OCI-LY1 (cell line): ENCODE data around the gene CYB5RL.

Experiments used
- EZH2 ChIP-seq: fragments of 200-600 bp; sonication (generic), shearing (Covaris generic); IDR thresholded peaks from 2 replicates; pipeline ENCODE4 v1.8.0; 2017; ENCODE audit warnings: borderline replicate concordance, mixed run types, mild to moderate bottlenecking, antibody characterized with exemption, low read length, moderate library complexity, mixed read lengths
- TF ChIP-seq, protein P1 (sequence below): fragments of 200-600 bp; sonication (generic), shearing (Covaris generic); IDR thresholded peaks from 2 replicates; pipeline ENCODE4 v1.5.1; 2017; ENCODE audit warnings: mild to moderate bottlenecking, antibody characterized with exemption, low read length, moderate library complexity, mixed read lengths

DNA sequence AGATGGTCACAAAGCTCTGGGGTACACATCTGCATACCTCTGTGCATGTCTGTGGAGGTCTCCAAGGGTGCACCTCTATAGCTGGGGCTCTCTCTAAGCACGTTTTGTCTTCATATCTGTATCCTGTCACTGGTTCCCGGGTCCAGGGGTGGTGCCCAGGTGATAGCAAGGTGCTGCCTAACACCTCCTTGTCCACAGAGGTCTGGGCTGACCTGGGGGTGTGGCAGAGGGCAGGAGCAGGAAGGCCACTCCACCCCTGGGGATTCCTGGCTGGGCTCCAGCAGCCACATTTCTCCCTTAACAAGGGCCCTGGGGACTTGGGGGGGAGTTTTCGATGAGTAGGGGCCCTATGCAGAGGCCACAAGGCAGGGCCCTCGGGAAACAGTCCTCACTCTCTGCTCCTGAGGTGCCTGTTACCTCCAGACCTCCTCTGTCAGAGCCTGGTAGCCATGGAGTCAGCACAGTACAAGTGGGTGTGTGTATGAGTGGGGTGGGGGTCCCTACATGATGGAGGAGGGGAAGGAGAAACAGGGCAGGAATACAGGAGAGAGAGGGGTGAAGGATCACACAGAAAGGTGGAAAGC, 40.0 kb downstream of the CYB5RL start:
- TF ChIP-seq, protein P1, sequence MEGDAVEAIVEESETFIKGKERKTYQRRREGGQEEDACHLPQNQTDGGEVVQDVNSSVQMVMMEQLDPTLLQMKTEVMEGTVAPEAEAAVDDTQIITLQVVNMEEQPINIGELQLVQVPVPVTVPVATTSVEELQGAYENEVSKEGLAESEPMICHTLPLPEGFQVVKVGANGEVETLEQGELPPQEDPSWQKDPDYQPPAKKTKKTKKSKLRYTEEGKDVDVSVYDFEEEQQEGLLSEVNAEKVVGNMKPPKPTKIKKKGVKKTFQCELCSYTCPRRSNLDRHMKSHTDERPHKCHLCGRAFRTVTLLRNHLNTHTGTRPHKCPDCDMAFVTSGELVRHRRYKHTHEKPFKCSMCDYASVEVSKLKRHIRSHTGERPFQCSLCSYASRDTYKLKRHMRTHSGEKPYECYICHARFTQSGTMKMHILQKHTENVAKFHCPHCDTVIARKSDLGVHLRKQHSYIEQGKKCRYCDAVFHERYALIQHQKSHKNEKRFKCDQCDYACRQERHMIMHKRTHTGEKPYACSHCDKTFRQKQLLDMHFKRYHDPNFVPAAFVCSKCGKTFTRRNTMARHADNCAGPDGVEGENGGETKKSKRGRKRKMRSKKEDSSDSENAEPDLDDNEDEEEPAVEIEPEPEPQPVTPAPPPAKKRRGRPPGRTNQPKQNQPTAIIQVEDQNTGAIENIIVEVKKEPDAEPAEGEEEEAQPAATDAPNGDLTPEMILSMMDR, result no peak
- TF ChIP-seq EZH2, result no peak
